ENCODE results near the gene CD300H. TPM values are rescaled to one million over a fixed set of nuclear protein-coding genes. Genes with fewer than 3 reads are reported as not detected.

The CD300H gene
- total RNA-seq, 1 experiment from 2014 or later, result not detected

DNA sequence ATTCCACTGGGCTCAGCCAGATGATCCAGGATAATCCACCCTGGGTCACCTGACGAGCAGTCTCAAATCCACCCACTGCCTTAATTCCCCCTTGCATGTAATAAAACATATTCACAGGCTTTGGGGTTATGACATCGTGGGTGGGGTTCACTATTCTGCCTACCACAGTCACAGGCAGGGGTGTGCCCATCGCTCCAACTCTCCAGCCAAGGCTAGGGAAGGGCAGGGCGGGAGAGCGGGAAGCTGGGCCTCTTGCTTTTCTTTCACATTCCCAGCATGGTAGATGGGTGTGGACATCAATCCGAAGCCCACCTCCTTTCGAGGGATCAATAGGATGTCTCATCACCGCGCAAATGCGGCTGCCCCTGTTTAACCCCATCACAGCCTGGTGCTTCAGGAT is 37.5 kb upstream of the CD300H start:
- H3K36me3 ChIP-seq (ENCODE audit: control insufficient read depth in 1 of 2, insufficient read depth in 2 of 2, low read length in 2 of 2), result no peaks in the 10 kb centered on the region
- H3K9me3 ChIP-seq (ENCODE audit: control insufficient read depth in 1 of 2, insufficient read depth in 1 of 2, low read depth in 1 of 2, low read length in 2 of 2), result no peaks in the 10 kb centered on the region
- DNase-seq (ENCODE audit: low read depth, low spot score) (no peak), ATAC-seq (no peak)
- BruUV-seq (replicated peaks), result no TSS peak
- no peaks in the 10 kb centered on the region for H3K79me2 ChIP-seq (ENCODE audit: insufficient read depth, low read length)
- H4K20me1 ChIP-seq (ENCODE audit: insufficient read depth), result no peaks in the 10 kb centered on the region
- H3K4me2 ChIP-seq (ENCODE audit: low read length), result no peak overlapping the region
- no peak overlapping the region for H3K9ac ChIP-seq (ENCODE audit: low read length)
- CTCF ChIA-PET, result interaction anchor here (1.4 to 3.1 kb wide), 4 partner anchors 39 to 237 kb away, joined by 4 to 20 read pairs (median 10); partner anchors contain the start of gene GPR142
- H3K27ac ChIP-seq (ENCODE audit: low read depth, low read length), result no peak overlapping the region
- H3K4me1 ChIP-seq (ENCODE audit: control insufficient read depth in 1 of 2, insufficient read depth in 2 of 2, low read length in 2 of 2), result peaks cover 0 to 8% of the 10 kb centered on the region in 2 experiments; a peak in 1 of 4 replicates
- peaks cover 65% of the 10 kb centered on the region for H3K27me3 ChIP-seq (ENCODE audit: insufficient read depth, low read length)
- H2AFZ ChIP-seq (ENCODE audit: low read depth, low read length, poor library complexity, severe bottlenecking), result no peak overlapping the region
- RAD21 ChIA-PET (ENCODE audit: low non-redundant PET in 1 of 2, low total read pairs in 2 of 2, uncharacterized antibody in 2 of 2, unreplicated experiment in 2 of 2), result no interaction called here
- no peak overlapping the region for H3K4me3 ChIP-seq (replicated peaks in 1 of 2; ENCODE audit: low read depth in 1 of 2, low read length in 2 of 2)
- no peak for TF ChIP-seq JUND (IDR thresholded peaks at IDR 0.05)
- no peak for TF ChIP-seq EZH2 (IDR thresholded peaks at IDR 0.05)
- TF ChIP-seq ZBTB33 (IDR thresholded peaks at IDR 0.05; ENCODE audit: extremely low read depth, insufficient replicate concordance, low read length), result no peak
- TF ChIP-seq EZH2phosphoT487 (IDR thresholded peaks at IDR 0.05; ENCODE audit: borderline replicate concordance), result no peak
- TF ChIP-seq SIN3A (IDR thresholded peaks at IDR 0.05; ENCODE audit: low read depth), result no peak
- H3K9me2 ChIP-seq (ENCODE audit: insufficient read depth), result no peaks in the 10 kb centered on the region
- POLR2A ChIA-PET, result interaction anchor here (1.0 kb wide), 1 partner anchor 14 kb away, joined by 3 read pairs; no protein-coding TSS in a partner anchor
- intact Hi-C loops (cut with micrococcal nuclease), result loop anchor here (10.0 kb wide), 1 partner anchor 300 kb away; no protein-coding TSS in a partner anchor

DNA sequence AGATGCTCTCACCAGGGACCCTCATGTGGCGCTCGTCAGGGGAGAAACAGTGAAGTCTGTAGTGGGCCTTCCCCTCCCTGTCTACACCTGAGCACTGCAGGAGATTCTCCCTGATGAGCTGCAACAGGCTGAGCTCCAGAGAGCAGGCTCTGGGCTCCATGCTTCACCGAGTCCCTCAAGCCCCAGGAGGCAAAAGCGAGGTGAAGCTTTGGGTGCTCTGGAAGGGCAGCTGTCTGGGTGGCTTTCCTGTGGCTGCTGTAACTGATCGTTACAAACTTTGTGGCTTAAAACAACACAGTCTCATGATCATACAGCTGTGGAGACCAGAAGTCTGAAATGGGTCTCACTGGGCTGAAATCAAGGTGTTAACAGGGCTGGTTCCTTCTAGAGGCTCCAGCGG is 36.9 kb upstream of the CD300H start:
- peaks cover 67% of the 10 kb centered on the region for H3K27me3 ChIP-seq (ENCODE audit: insufficient read depth, low read length)
- no peaks in the 10 kb centered on the region for H3K79me2 ChIP-seq (ENCODE audit: insufficient read depth, low read length)
- H3K4me3 ChIP-seq (replicated peaks in 1 of 2; ENCODE audit: low read depth in 1 of 2, low read length in 2 of 2), result no peak overlapping the region
- no peak overlapping the region for H2AFZ ChIP-seq (ENCODE audit: low read depth, low read length, poor library complexity, severe bottlenecking)
- POLR2A ChIA-PET, result interaction anchor here (0.6 kb wide), 1 partner anchor 12 kb away, joined by 3 read pairs; no protein-coding TSS in a partner anchor
- no peaks in the 10 kb centered on the region for H3K36me3 ChIP-seq (ENCODE audit: control insufficient read depth in 1 of 2, insufficient read depth in 2 of 2, low read length in 2 of 2)
- peaks cover 0 to 8% of the 10 kb centered on the region in 2 experiments; a peak in 1 of 4 replicates for H3K4me1 ChIP-seq (ENCODE audit: control insufficient read depth in 1 of 2, insufficient read depth in 2 of 2, low read length in 2 of 2)
- BruUV-seq (replicated peaks), result no TSS peak
- ATAC-seq (no peak), DNase-seq (ENCODE audit: low read depth, low spot score) (no peak)
- H3K9ac ChIP-seq (ENCODE audit: low read length), result no peak overlapping the region
- no peaks in the 10 kb centered on the region for H4K20me1 ChIP-seq (ENCODE audit: insufficient read depth)
- no peaks in the 10 kb centered on the region for H3K9me2 ChIP-seq (ENCODE audit: insufficient read depth)
- CTCF ChIA-PET, result interaction anchor here (0.9 to 3.1 kb wide), 7 partner anchors 10 to 236 kb away, joined by 3 to 20 read pairs (median 4); partner anchors contain the start of gene GPR142
- intact Hi-C loops (cut with micrococcal nuclease), result loop anchor here (10.0 kb wide), 1 partner anchor 299 kb away; no protein-coding TSS in a partner anchor
- no peak overlapping the region for H3K27ac ChIP-seq (ENCODE audit: low read depth, low read length)
- H3K9me3 ChIP-seq (ENCODE audit: control insufficient read depth in 1 of 2, insufficient read depth in 1 of 2, low read depth in 1 of 2, low read length in 2 of 2), result no peaks in the 10 kb centered on the region
- H3K4me2 ChIP-seq (ENCODE audit: low read length), result no peak overlapping the region
- RAD21 ChIA-PET (ENCODE audit: low non-redundant PET in 1 of 2, low total read pairs in 2 of 2, uncharacterized antibody in 2 of 2, unreplicated experiment in 2 of 2), result no interaction called here
- TF ChIP-seq ZFX (IDR thresholded peaks at IDR 0.05), result no peak
- TF ChIP-seq RAD21 (IDR thresholded peaks at IDR 0.05; ENCODE audit: low read depth), result no peak
- no peak for TF ChIP-seq CEBPB (IDR thresholded peaks at IDR 0.05; ENCODE audit: low read depth)
- no peak for TF ChIP-seq ZBTB33 (IDR thresholded peaks at IDR 0.05; ENCODE audit: extremely low read depth, insufficient replicate concordance, low read length)
- TF ChIP-seq, protein P1, sequence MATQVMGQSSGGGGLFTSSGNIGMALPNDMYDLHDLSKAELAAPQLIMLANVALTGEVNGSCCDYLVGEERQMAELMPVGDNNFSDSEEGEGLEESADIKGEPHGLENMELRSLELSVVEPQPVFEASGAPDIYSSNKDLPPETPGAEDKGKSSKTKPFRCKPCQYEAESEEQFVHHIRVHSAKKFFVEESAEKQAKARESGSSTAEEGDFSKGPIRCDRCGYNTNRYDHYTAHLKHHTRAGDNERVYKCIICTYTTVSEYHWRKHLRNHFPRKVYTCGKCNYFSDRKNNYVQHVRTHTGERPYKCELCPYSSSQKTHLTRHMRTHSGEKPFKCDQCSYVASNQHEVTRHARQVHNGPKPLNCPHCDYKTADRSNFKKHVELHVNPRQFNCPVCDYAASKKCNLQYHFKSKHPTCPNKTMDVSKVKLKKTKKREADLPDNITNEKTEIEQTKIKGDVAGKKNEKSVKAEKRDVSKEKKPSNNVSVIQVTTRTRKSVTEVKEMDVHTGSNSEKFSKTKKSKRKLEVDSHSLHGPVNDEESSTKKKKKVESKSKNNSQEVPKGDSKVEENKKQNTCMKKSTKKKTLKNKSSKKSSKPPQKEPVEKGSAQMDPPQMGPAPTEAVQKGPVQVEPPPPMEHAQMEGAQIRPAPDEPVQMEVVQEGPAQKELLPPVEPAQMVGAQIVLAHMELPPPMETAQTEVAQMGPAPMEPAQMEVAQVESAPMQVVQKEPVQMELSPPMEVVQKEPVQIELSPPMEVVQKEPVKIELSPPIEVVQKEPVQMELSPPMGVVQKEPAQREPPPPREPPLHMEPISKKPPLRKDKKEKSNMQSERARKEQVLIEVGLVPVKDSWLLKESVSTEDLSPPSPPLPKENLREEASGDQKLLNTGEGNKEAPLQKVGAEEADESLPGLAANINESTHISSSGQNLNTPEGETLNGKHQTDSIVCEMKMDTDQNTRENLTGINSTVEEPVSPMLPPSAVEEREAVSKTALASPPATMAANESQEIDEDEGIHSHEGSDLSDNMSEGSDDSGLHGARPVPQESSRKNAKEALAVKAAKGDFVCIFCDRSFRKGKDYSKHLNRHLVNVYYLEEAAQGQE (IDR thresholded peaks at IDR 0.05; ENCODE audit: low read depth), result no peak
- no peak for TF ChIP-seq JUND (IDR thresholded peaks at IDR 0.05)
- no peak for TF ChIP-seq CBX3 (IDR thresholded peaks at IDR 0.05; ENCODE audit: low read depth)
- TF ChIP-seq POLR2AphosphoS5 (IDR thresholded peaks at IDR 0.05; ENCODE audit: low read depth, low read length), result no peak

All from HCT116 (cell line).